Activated effector memory CD4-positive, alpha-beta T cell treated with Interleukin-2 at 50 U/mL for 16 hours (primary cell): ENCODE measurements around the gene MTF1.
A peak's percentile ranks its signal among the peaks of the same experiment; 100 is the strongest.

Experiments
- DNase-seq: peaks from one replicate; pipeline ENCODE4 v3.0.0-alpha.2; 2020

Gene MTF1

GRCh38 chr1:37825506-37825905 lies 33.9 kb downstream of the MTF1 start:
- DNase-seq, result no peak

GRCh38 chr1:37824001-37824400 lies 35.4 kb downstream of the MTF1 start:
- DNase-seq, result no peak

GRCh38 chr1:37822906-37823815 lies 36.2 kb downstream of the MTF1 start:
- DNase-seq, result no peak

- DNase-seq, result no peak
These were observed 37.9 kb downstream of the MTF1 start for GRCh38 chr1:37821481-37821880.

GRCh38 chr1:37817481-37817880 lies 41.9 kb downstream of the MTF1 start:
- no peak for DNase-seq

GRCh38 chr1:37814252-37814651 lies 45.1 kb downstream of the MTF1 start:
- DNase-seq, result no peak

- DNase-seq, result no peak
These were observed 45.8 kb downstream of the MTF1 start for GRCh38 chr1:37813529-37814145.

- peak; percentile 35 for DNase-seq
These were observed 48.3 kb downstream of the MTF1 start for GRCh38 chr1:37811027-37811655.

- DNase-seq, result no peak
These were observed 49.5 kb downstream of the MTF1 start for GRCh38 chr1:37809942-37810341.

GRCh38 chr1:37808369-37809319 lies 50.7 kb downstream of the MTF1 start:
- no peak for DNase-seq

- DNase-seq, result peak; percentile 89
These were observed 51.6 kb downstream of the MTF1 start, which contains the start of the genes C1orf122 and YRDC for GRCh38 chr1:37807555-37808368. TSS of gene C1orf122 (plus strand) at chr1:37807790. CDS start at chr1:37808405, 615 bp downstream. TSS of gene YRDC (minus strand) at chr1:37808208. CDS start at chr1:37808180, 28 bp downstream.

- DNase-seq, result no peak
These were observed 52.2 kb downstream of the MTF1 start for GRCh38 chr1:37807220-37807554.

- no peak for DNase-seq
These were observed 57.0 kb downstream of the MTF1 start for GRCh38 chr1:37802439-37802838.

GRCh38 chr1:37797750-37798345 lies 61.5 kb downstream of the MTF1 start:
- no peak for DNase-seq

GRCh38 chr1:37795340-37796125 lies 63.9 kb downstream of the MTF1 start:
- peak; percentile 22 for DNase-seq

- no peak for DNase-seq
These were observed 64.7 kb downstream of the MTF1 start for GRCh38 chr1:37794372-37795339.

- DNase-seq, result peak; percentile 10
These were observed 65.5 kb downstream of the MTF1 start, which contains the start of gene MANEAL for GRCh38 chr1:37793773-37794371. TSS of gene MANEAL (plus strand) at chr1:37793847. CDS start at chr1:37794183, 336 bp downstream.

- no peak for DNase-seq
These were observed 66.3 kb downstream of the MTF1 start for GRCh38 chr1:37792943-37793686.
